NB4 (cell line): ENCODE measurements around the gene IPP.
"Not testable (repeated sequence)": the region's sequence is repeated elsewhere in the genome, so short reads cannot be mapped to it uniquely, and the experiment has no call there.

Experiments
- DNase-seq: peaks from one replicate; pipeline ENCODE4 v3.0.0; 2010; ENCODE audit warnings: low read depth
- H3K4me3 ChIP-seq: one replicate; pipeline ENCODE4 v1.5.1; 2011; ENCODE audit warnings: mild to moderate bottlenecking, low read depth, low read length, moderate library complexity
- MYC ChIP-seq: IDR thresholded peaks from 2 replicates; pipeline ENCODE4 v1.6.1; 2011; ENCODE audit warnings: low read depth, low read length
- POLR2A ChIP-seq: IDR thresholded peaks from 2 replicates; pipeline ENCODE4 v1.6.1; 2011; ENCODE audit warnings: mild to moderate bottlenecking; ENCODE audit not compliant: insufficient read length; ENCODE audit errors: extremely low read depth
- TF ChIP-seq, protein P1 (sequence below): IDR thresholded peaks from 2 replicates; pipeline ENCODE4 v1.6.1; 2011; ENCODE audit warnings: low read depth, low read length
- TF ChIP-seq, protein P2 (sequence below): IDR thresholded peaks from one replicate; pipeline ENCODE4 v1.5.1; 2012; ENCODE audit warnings: low read depth, low read length

IPP gene

DNA sequence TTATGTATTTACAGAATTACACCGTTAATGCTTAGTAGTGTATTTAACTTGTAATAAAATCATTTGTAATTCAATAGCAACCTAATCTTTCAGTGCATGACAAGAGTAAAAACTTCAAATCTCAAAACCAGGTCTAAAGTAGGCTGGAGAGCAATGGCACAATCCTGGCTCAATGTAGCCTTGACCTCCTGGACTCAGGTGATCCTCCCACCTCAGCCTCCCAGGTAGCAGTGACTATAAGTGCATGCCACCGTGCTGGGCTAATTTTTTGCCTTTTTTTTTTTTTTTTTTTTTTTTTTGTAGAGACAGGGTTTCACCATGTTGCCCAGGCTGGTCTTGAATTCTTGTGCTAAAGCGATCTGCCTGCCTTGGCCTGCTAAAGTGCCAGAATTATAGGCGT lies 11.3 kb downstream of the IPP start:
- DNase-seq: no peak
- TF ChIP-seq, protein P1, sequence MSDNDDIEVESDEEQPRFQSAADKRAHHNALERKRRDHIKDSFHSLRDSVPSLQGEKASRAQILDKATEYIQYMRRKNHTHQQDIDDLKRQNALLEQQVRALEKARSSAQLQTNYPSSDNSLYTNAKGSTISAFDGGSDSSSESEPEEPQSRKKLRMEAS: no peak
- TF ChIP-seq, protein P2, sequence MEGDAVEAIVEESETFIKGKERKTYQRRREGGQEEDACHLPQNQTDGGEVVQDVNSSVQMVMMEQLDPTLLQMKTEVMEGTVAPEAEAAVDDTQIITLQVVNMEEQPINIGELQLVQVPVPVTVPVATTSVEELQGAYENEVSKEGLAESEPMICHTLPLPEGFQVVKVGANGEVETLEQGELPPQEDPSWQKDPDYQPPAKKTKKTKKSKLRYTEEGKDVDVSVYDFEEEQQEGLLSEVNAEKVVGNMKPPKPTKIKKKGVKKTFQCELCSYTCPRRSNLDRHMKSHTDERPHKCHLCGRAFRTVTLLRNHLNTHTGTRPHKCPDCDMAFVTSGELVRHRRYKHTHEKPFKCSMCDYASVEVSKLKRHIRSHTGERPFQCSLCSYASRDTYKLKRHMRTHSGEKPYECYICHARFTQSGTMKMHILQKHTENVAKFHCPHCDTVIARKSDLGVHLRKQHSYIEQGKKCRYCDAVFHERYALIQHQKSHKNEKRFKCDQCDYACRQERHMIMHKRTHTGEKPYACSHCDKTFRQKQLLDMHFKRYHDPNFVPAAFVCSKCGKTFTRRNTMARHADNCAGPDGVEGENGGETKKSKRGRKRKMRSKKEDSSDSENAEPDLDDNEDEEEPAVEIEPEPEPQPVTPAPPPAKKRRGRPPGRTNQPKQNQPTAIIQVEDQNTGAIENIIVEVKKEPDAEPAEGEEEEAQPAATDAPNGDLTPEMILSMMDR: no peak
- no peak for TF ChIP-seq POLR2A
- TF ChIP-seq MYC: no peak
- no peak overlapping the region for H3K4me3 ChIP-seq

DNA sequence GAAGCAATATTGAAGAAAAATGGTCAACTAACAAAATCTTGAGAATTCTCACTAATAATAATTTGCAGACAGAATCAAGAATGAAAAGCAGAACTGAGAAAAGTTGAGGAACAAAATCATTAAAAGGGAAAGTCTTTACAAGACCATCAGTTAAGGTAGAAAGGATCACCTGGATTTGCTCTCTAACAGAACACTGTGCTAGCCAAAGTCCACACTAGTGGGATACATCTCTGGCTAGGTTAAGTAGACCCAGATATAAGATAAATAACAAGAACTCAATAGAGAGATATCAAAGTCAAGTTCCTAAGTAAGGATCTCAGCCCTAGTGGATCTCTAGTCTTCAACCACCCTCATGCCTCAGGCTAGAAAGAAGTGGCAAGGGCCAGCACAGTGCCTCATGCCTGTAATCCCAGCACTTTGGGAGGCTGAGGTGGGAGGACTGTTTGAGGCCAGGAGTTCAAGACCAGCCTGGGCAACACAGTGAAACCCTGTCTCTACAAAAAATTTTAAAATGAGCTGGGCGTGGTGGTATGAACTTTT lies 19.6 kb downstream of the IPP start:
- no peak overlapping the region for H3K4me3 ChIP-seq
- no peak for DNase-seq
- TF ChIP-seq, protein P2: no peak
- TF ChIP-seq MYC: no peak
- TF ChIP-seq, protein P1: no peak

DNA sequence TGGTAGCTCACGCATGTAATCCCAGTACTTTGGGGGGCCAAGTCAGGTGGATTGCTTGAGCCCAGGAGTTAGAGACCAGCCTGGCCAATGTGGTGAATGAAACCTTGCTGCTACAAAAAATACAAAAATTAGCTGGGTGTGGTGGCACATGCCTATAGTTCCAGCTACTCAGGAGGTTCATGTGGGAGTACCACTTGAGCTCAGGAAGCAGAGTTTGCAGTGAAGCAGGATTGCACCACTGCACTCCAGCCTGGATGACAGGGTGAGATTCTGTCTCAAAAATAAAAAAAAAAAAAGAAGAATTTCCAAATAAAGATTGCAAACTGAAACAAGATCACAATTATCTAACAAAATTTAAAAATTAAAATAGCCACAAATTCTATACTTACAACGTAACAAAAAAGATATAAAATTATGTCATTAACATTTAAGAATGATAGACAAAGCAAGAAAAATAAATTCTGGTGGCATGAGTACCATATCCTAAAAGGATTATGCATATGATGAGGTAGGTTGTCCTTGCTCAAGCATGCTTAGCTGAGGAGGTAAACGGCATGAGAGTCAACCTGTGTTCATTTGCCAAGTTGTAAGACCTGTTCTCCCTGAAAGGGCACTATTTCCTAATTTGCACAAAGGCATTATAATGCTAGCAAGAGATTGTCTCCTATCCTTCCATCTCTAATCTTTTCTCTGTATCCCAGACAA lies 20.2 kb downstream of the IPP start:
- TF ChIP-seq, protein P2: no peak
- TF ChIP-seq POLR2A (no peak), MYC (no peak)
- TF ChIP-seq, protein P1: no peak
- H3K4me3 ChIP-seq: no peak overlapping the region
- DNase-seq: peak; percentile 71

DNA sequence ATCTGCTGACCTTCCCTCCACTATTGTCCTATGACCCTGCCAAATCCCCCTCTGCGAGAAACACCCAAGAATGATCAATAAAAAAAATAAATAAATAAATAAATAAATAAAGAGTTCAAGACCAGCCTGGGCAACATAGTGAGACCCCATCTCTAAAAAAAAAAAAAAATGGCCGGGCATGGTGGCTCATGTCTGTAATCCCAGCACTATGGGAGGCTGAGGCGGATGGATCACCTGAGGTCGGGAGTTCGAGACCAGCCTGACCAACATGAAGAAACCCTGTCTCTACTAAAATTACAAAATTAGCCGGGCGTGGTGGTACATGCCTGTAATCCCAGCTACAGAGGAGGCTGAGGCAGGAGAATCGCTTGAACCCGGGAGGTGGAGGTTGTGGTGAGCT lies 24.4 kb downstream of the IPP start:
- DNase-seq, H3K4me3 ChIP-seq: not testable (repeated sequence)

DNA sequence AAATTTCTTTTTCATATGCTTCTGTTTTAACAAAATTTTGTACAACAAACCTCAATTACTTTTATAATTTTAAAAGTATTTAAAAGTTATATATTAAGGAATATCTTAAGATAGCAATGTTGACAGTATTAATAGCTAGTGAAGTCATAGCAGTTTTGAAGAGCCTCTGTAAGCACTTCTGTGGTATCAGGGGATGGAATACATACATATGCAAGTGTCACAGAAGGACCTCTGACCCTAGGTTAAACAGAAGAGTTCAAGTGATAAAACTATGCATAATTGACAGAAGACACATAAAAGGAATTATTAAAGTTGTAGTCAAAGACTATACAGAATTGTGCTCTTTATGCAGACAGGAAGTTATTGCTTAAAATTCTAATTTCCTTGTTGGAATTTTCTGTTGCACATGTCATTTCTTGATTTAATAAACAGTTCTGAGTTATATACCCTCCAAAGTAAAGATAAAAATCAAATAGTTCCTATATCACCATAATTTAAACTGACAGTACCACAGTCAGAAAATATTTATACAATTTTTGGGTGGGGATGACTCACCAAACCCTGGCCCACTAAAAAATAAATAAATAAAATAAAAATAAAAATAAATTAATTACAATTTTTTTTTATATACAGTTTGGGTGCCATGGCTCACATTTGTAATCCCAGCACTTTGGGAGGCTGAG lies 27.1 kb downstream of the IPP start:
- DNase-seq: peak; percentile 31
- TF ChIP-seq, protein P1: no peak
- TF ChIP-seq MYC (no peak), POLR2A (no peak)
- TF ChIP-seq, protein P2: no peak
- H3K4me3 ChIP-seq: no peak overlapping the region

DNA sequence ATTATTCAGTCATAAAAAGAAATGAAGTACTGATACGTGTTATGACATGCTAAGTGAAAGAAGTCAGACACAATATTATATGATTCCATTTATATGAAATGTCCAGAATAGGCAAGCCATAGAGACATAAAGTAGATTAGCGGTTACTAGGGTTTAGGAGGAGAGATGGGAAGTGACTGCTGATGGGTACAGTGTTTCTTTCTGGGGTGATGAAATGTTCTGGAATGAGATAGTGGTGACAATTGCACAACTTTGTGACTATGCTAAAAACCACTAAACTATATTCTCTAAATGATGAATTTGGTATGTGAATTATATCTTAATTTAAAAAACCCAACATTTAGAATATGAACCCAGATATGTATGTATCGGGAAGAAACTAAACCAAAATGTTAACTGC lies 27.6 kb downstream of the IPP start:
- TF ChIP-seq, protein P2: no peak
- TF ChIP-seq MYC (no peak), POLR2A (no peak)
- TF ChIP-seq, protein P1: no peak
- no peak overlapping the region for H3K4me3 ChIP-seq
- peak; percentile 64 for DNase-seq
